K562 (cell line): ENCODE data around the gene AGR3. TPM values are rescaled to one million over a fixed set of nuclear protein-coding genes. Genes with fewer than 3 reads are reported as not detected.

Experiments used
- ATAC-seq: fragments of 200-7000 bp; cut with Tn5 transposase; 3 replicates; pipeline ENCODE4 v1.9.1; 2020; ENCODE audit warnings: moderate library complexity
- BruUV-seq: library from RNA; stranded (reverse); fragments of 400-500 nt; replicated peaks from 2 replicates; lab custom pipeline; 2021; lab: Mats Ljungman, UMichigan
- CTCF ChIA-PET: fragments of 300-600 bp; formaldehyde crosslinking; extraction: SDS; loops from one replicate; lab custom pipeline; 2021; ENCODE audit warnings: low intra/inter-chr PET ratio; lab: Yijun Ruan, JAX
- POLR2A ChIA-PET: fragments of 300-600, 350-650 bp; sonication (Branson Sonifier 250); formaldehyde crosslinking; extraction: SDS; loops from one replicate; lab custom pipeline; 2021; ENCODE audit warnings: antibody characterized with exemption, inconsistent platforms; lab: Yijun Ruan, JAX
- DNase-seq, 4 experiments: peaks; one replicate each; pipeline versions ENCODE4 v3.0.0 to v3.0.0-alpha.2; 2011 to 2018; ENCODE audit warnings: low spot score in 3 of 4, mixed read lengths in 3 of 4; ENCODE audit errors: extremely low read depth in 1 of 4
- FAIRE-seq: peaks from 2 replicates; lab custom pipeline; 2011; peaks lifted over from hg19 to GRCh38; lab: Jason Lieb, UNC
- H2AFZ ChIP-seq: 2 replicates; pipeline ENCODE4 v1.6.0; 2011; ENCODE audit warnings: low read depth, low read length, control low read depth, inconsistent platforms
- H3K27ac ChIP-seq: fragments of 200-600 bp; 3 replicates; pipeline ENCODE4 v1.8.0; 2011; ENCODE audit warnings: low read depth, mild to moderate bottlenecking, control low read depth, inconsistent platforms, low read length, moderate library complexity, mixed read lengths; ENCODE audit errors: extremely low read depth
- H3K27me3 ChIP-seq, 2 experiments: fragments of 300-600 bp in 1 of 2; 2 replicates in 1 of 2; 3 replicates in 1 of 2; pipeline versions ENCODE4 v1.6.0 to v1.8.0; 2011; ENCODE audit warnings: inconsistent platforms in 2 of 2, low read length in 2 of 2, mild to moderate bottlenecking in 1 of 2, mixed read lengths in 1 of 2, moderate library complexity in 1 of 2; ENCODE audit not compliant: control insufficient read depth in 2 of 2, insufficient read depth in 2 of 2
- H3K36me3 ChIP-seq: fragments of 300-600 bp; 3 replicates; pipeline ENCODE4 v1.8.0; 2011; ENCODE audit warnings: mild to moderate bottlenecking, low read length, inconsistent platforms; ENCODE audit not compliant: control insufficient read depth, insufficient read depth
- H3K4me1 ChIP-seq, 2 experiments: fragments of 200-600 bp in 1 of 2; replicated peaks in 1 of 2; 2 replicates in 1 of 2; 3 replicates in 1 of 2; pipeline versions ENCODE4 v1.5.1 to v1.8.0; 2011; ENCODE audit warnings: inconsistent platforms in 2 of 2, low read length in 2 of 2, mild to moderate bottlenecking in 1 of 2, mixed read lengths in 1 of 2, moderate library complexity in 1 of 2; ENCODE audit not compliant: control insufficient read depth in 2 of 2, insufficient read depth in 2 of 2
- H3K4me2 ChIP-seq: 2 replicates; pipeline ENCODE4 v1.6.1; 2011; ENCODE audit warnings: low read length, control low read depth, inconsistent platforms, mixed read lengths; ENCODE audit not compliant: insufficient read depth
- H3K4me3 ChIP-seq: fragments of 200-600 bp; sonication (generic), shearing (Covaris generic); 2 replicates; pipeline ENCODE4 v1.5.1; 2016; ENCODE audit warnings: control low read depth, inconsistent platforms
- H3K79me2 ChIP-seq: fragments of 200-600 bp; 3 replicates; pipeline ENCODE4 v1.8.0; 2011; ENCODE audit warnings: low read length, inconsistent platforms; ENCODE audit not compliant: control insufficient read depth, insufficient read depth
- H3K9ac ChIP-seq, 2 experiments: 2 replicates each; pipeline versions ENCODE4 v1.6.0 to v1.6.1; 2011; ENCODE audit warnings: low read depth in 2 of 2, low read length in 2 of 2, control low read depth in 1 of 2, inconsistent platforms in 1 of 2, mild to moderate bottlenecking in 1 of 2, mixed read lengths in 1 of 2; ENCODE audit not compliant: insufficient read depth in 1 of 2
- H3K9me1 ChIP-seq: one replicate; pipeline ENCODE4 v1.6.0; 2011; ENCODE audit warnings: inconsistent platforms, mild to moderate bottlenecking, low read length, moderate library complexity; ENCODE audit not compliant: control insufficient read depth, insufficient read depth
- H3K9me3 ChIP-seq: replicated peaks from 2 replicates; pipeline ENCODE4 v1.5.1; 2011; ENCODE audit warnings: low read depth, low read length, inconsistent platforms; ENCODE audit not compliant: control insufficient read depth, insufficient read depth
- H4K20me1 ChIP-seq: replicated peaks from 2 replicates; pipeline ENCODE4 v1.6.1; 2011; ENCODE audit warnings: low read length, inconsistent platforms, mixed read lengths; ENCODE audit not compliant: control insufficient read depth, insufficient read depth
- CREB1 ChIP-seq, 2 experiments: sonication (generic) in 1 of 2; formaldehyde crosslinking in 1 of 2; IDR thresholded peaks; 2 replicates each; pipeline versions ENCODE4 v1.6.1 to v1.8.0; 2012 to 2022; ENCODE audit warnings: inconsistent platforms in 1 of 2, mild to moderate bottlenecking in 1 of 2, missing genetic modification reagents in 1 of 2, moderate library complexity in 1 of 2
- GABPA ChIP-seq: fragments of 200-800 bp; sonication (Bioruptor generic); conservative IDR thresholded peaks from 2 replicates; pipeline ENCODE4 v1.6.1; 2016; ENCODE audit warnings: low read depth, missing genetic modification characterization, missing compliant biosample characterization
- HMG20A ChIP-seq: fragments of 450-650 bp; formaldehyde crosslinking; conservative IDR thresholded peaks from 2 replicates; pipeline ENCODE4 v1.4.0; 2020; ENCODE audit warnings: mild to moderate bottlenecking, mixed read lengths
- KDM2B ChIP-seq: fragments of 250-450 bp; sonication (Bioruptor Pico); IDR thresholded peaks from 2 replicates; pipeline ENCODE4 v1.8.0; 2021; ENCODE audit warnings: mild to moderate bottlenecking, moderate library complexity
- MYNN ChIP-seq, 2 experiments: sonication (generic); formaldehyde crosslinking in 1 of 2; IDR thresholded peaks; 2 replicates each; pipeline versions ENCODE4 v1.5.0 to v1.6.1; 2016 to 2020; ENCODE audit warnings: antibody characterized with exemption in 1 of 2, missing genetic modification reagents in 1 of 2
- NCOA4 ChIP-seq: fragments of 450-650 bp; IDR thresholded peaks from 2 replicates; pipeline ENCODE4 v1.6.1; 2018; ENCODE audit warnings: mild to moderate bottlenecking; ENCODE audit not compliant: partially characterized antibody
- NCOA6 ChIP-seq: fragments of 450-650 bp; IDR thresholded peaks from 2 replicates; pipeline ENCODE4 v1.6.1; 2017; ENCODE audit warnings: mild to moderate bottlenecking
- NFXL1 ChIP-seq: fragments of 450-650 bp; formaldehyde crosslinking; IDR thresholded peaks from 2 replicates; pipeline ENCODE4 v1.4.0; 2021; ENCODE audit warnings: mild to moderate bottlenecking
- NR2C1 ChIP-seq, 2 experiments: fragments of 450-650 bp; IDR thresholded peaks; 2 replicates each; pipeline ENCODE4 v1.6.1; 2017; ENCODE audit warnings: mild to moderate bottlenecking in 2 of 2, antibody characterized with exemption in 1 of 2, inconsistent platforms in 1 of 2, missing compliant biosample characterization in 1 of 2, missing genetic modification characterization in 1 of 2
- PBX2 ChIP-seq, 2 experiments: IDR thresholded peaks in 1 of 2; conservative IDR thresholded peaks in 1 of 2; 2 replicates each; pipeline ENCODE4 v1.6.1; 2016; ENCODE audit warnings: low read depth in 2 of 2, mild to moderate bottlenecking in 1 of 2, missing compliant biosample characterization in 1 of 2, missing genetic modification characterization in 1 of 2, moderate library complexity in 1 of 2
- PTRF ChIP-seq: fragments of 450-650 bp; IDR thresholded peaks from 2 replicates; pipeline ENCODE4 v1.6.1; 2016; ENCODE audit warnings: mild to moderate bottlenecking, missing genetic modification characterization, missing compliant biosample characterization
- ZBTB2 ChIP-seq: fragments of 450-650 bp; IDR thresholded peaks from 2 replicates; pipeline ENCODE4 v1.6.1; 2016; ENCODE audit warnings: antibody characterized with exemption
- ZNF121 ChIP-seq: sonication (generic); formaldehyde crosslinking; conservative IDR thresholded peaks from 2 replicates; pipeline ENCODE4 v1.8.0; 2022; ENCODE audit warnings: missing genetic modification reagents
- ZNF175 ChIP-seq: fragments of 200-800 bp; sonication (Bioruptor generic); IDR thresholded peaks from 2 replicates; pipeline ENCODE4 v1.6.1; 2016; ENCODE audit warnings: low read depth, mild to moderate bottlenecking, missing genetic modification characterization, missing compliant biosample characterization
- ZNF551 ChIP-seq: fragments of 250-450 bp; sonication (Bioruptor Pico); IDR thresholded peaks from 2 replicates; pipeline ENCODE4 v1.5.0; 2021; ENCODE audit warnings: mild to moderate bottlenecking, moderate library complexity
- ZNF780A ChIP-seq: fragments of 250-450 bp; sonication (Bioruptor Pico); IDR thresholded peaks from 2 replicates; pipeline ENCODE4 v1.5.0; 2021; ENCODE audit warnings: mild to moderate bottlenecking
- in situ Hi-C: fragments of 300-500 bp; cut with MboI; formaldehyde crosslinking; loops from 4 replicates; pipeline ENCODE4 v1.15.0; 2018; ENCODE audit warnings: inconsistent platforms, mixed read lengths
- intact Hi-C: fragments of 100-400 bp; cut with micrococcal nuclease; formaldehyde crosslinking; loops from 2 replicates; pipeline ENCODE4 v1.14.2; 2022
- polyA plus RNA-seq, 8 experiments: library from polyadenylated mRNA; depleted of rRNA in 4 of 8; stranded (reverse) in 5 of 8; unstranded in 3 of 8; fragments of >200 nt; fragmentation: Nextera tagmentation in 2 of 8; fragmentation: Illumina TruSeq in 1 of 8; extraction: Ambion mirVana in 2 of 8; extraction: Trizol in 1 of 8; gene quantifications; 2 replicates each; pipeline versions ENCODE4 v1.2.1 to v1.2.3, GENCODE V29; 2011 to 2014; ENCODE audit warnings: inconsistent platforms in 1 of 8, missing spikeins in 1 of 8
- total RNA-seq, 7 experiments: library from RNA; depleted of rRNA in 6 of 7; stranded (reverse); fragments of >200 nt in 6 of 7; fragmentation: Illumina TruSeq in 2 of 7; extraction: Trizol in 2 of 7; gene quantifications; 2 replicates each; pipeline versions ENCODE4 v1.2.1 to v1.2.3, GENCODE V29; 2011 to 2021; ENCODE audit warnings: low replicate concordance in 1 of 7
- TF ChIP-seq, protein P1 (sequence below): fragments of 250-450 bp; sonication (Bioruptor Pico); IDR thresholded peaks from 2 replicates; pipeline ENCODE4 v1.5.0; 2022; ENCODE audit warnings: mild to moderate bottlenecking

Gene AGR3
- total and polyA plus RNA-seq, 9 of the 15 experiments (the other 6 are each of a cell fraction or from before 2014, with no cell fraction given) = not detected

- in situ Hi-C loops (loop anchor here (5.0 to 10.0 kb wide), 2 partner anchors 222 to 835 kb away; no protein-coding TSS in a partner anchor), intact Hi-C loops (loop anchor here (2.0 to 10.0 kb wide), 6 partner anchors 217 to 842 kb away; no protein-coding TSS in a partner anchor)
- no peak overlapping the region for H3K27ac ChIP-seq
- no TSS peak for BruUV-seq
- no peaks in the 10 kb centered on the region for H3K9me3 ChIP-seq
- DNase-seq = no peak
- H3K79me2 ChIP-seq = no peaks in the 10 kb centered on the region
- ChIA-PET CTCF (interaction anchor here (3.3 kb wide), 1 partner anchor 223 kb away, joined by 32 read pairs; no protein-coding TSS in a partner anchor), POLR2A (no interaction called here)
- H3K36me3 ChIP-seq = no peaks in the 10 kb centered on the region
- H3K9ac ChIP-seq = no peak overlapping the region
- no peak overlapping the region for H3K4me3 ChIP-seq
- H3K9me1 ChIP-seq = no peaks in the 10 kb centered on the region
- no peak for ATAC-seq
- H3K4me1 ChIP-seq = no peaks in the 10 kb centered on the region
- H3K27me3 ChIP-seq = no peaks in the 10 kb centered on the region
- FAIRE-seq = no peak
- no peaks in the 10 kb centered on the region for H4K20me1 ChIP-seq
- no peak overlapping the region for H3K4me2 ChIP-seq
- no peak overlapping the region for H2AFZ ChIP-seq
- TF ChIP-seq KDM2B (CRISPR knock-in tag) (no peak), PTRF (tag) (no peak), PBX2 (CRISPR knock-in tag; IDR thresholded peaks at IDR 0.05; ENCODE audit: low read depth) (no peak), PBX2 (tag; conservative IDR thresholded peaks at IDR 0.05; ENCODE audit: low read depth) (no peak), ZNF175 (CRISPR knock-in tag) (no peak), NCOA6 (no peak), GABPA (tag) (no peak), NCOA4 (no peak), MYNN (IDR thresholded peaks at IDR 0.05) (no peak), MYNN (CRISPR knock-in tag; IDR thresholded peaks at IDR 0.05) (no peak), HMG20A (no peak), CREB1 (IDR thresholded peaks at IDR 0.05) (no peak), CREB1 (CRISPR knock-in tag; IDR thresholded peaks at IDR 0.05) (no peak), ZNF780A (CRISPR knock-in tag) (no peak), NR2C1 (IDR thresholded peaks at IDR 0.05) (no peak), NR2C1 (tag; IDR thresholded peaks at IDR 0.05) (no peak), ZNF551 (CRISPR knock-in tag) (no peak), ZBTB2 (no peak), ZNF121 (CRISPR knock-in tag) (no peak), NFXL1 (CRISPR knock-in tag) (no peak)
- TF ChIP-seq, protein P1, sequence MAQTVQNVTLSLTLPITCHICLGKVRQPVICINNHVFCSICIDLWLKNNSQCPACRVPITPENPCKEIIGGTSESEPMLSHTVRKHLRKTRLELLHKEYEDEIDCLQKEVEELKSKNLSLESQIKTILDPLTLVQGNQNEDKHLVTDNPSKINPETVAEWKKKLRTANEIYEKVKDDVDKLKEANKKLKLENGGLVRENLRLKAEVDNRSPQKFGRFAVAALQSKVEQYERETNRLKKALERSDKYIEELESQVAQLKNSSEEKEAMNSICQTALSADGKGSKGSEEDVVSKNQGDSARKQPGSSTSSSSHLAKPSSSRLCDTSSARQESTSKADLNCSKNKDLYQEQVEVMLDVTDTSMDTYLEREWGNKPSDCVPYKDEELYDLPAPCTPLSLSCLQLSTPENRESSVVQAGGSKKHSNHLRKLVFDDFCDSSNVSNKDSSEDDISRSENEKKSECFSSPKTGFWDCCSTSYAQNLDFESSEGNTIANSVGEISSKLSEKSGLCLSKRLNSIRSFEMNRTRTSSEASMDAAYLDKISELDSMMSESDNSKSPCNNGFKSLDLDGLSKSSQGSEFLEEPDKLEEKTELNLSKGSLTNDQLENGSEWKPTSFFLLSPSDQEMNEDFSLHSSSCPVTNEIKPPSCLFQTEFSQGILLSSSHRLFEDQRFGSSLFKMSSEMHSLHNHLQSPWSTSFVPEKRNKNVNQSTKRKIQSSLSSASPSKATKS (CRISPR knock-in tag) = no peak
These were observed 37.7 kb upstream of the AGR3 start for GRCh38 chr7:16919440-16919839.
